MM.1S (cell line): ENCODE data around the gene VSIR.

Source experiments
- DNase-seq: peaks from one replicate; pipeline ENCODE4 v3.0.0-alpha.2; 2015
- H2AFZ ChIP-seq: fragments of 300-600 bp; sonication (generic); 2 replicates; pipeline ENCODE4 v1.6.0; 2016; ENCODE audit warnings: antibody characterized with exemption, low read length
- H3F3A ChIP-seq: fragments of 300-600 bp; sonication (generic); 2 replicates; pipeline ENCODE4 v1.6.1; 2016; ENCODE audit warnings: mild to moderate bottlenecking, antibody characterized with exemption, low read length, moderate library complexity, mixed read lengths; ENCODE audit not compliant: insufficient read depth
- H3K27ac ChIP-seq: fragments of 300-600 bp; sonication (generic); 2 replicates; pipeline ENCODE4 v1.5.1; 2016; ENCODE audit warnings: mild to moderate bottlenecking, low read length
- H3K27me3 ChIP-seq: fragments of 300-600 bp; sonication (generic); replicated peaks from 2 replicates; pipeline ENCODE4 v1.6.0; 2016; ENCODE audit warnings: low read length; ENCODE audit not compliant: insufficient read depth
- H3K36me3 ChIP-seq: fragments of 300-600 bp; sonication (generic); replicated peaks from 2 replicates; pipeline ENCODE4 v1.6.1; 2016; ENCODE audit warnings: mild to moderate bottlenecking, low read length, mixed read lengths; ENCODE audit not compliant: insufficient read depth
- H3K4me1 ChIP-seq: fragments of 300-600 bp; sonication (generic); 2 replicates; pipeline ENCODE4 v1.6.1; 2016; ENCODE audit warnings: low read length, mixed read lengths
- H3K4me2 ChIP-seq: fragments of 300-600 bp; sonication (generic); 2 replicates; pipeline ENCODE4 v1.6.0; 2016; ENCODE audit warnings: low read depth, low read length
- H3K4me3 ChIP-seq: fragments of 300-600 bp; sonication (generic); 2 replicates; pipeline ENCODE4 v1.5.1; 2016; ENCODE audit warnings: low read length, mixed read lengths
- H3K79me2 ChIP-seq: fragments of 300-600 bp; sonication (generic); 2 replicates; pipeline ENCODE4 v1.6.1; 2016; ENCODE audit warnings: mixed run types, low read length, mixed read lengths
- H3K9ac ChIP-seq: fragments of 300-600 bp; sonication (generic); 2 replicates; pipeline ENCODE4 v1.6.1; 2016; ENCODE audit warnings: low read length, mixed read lengths
- H3K9me2 ChIP-seq: fragments of 300-600 bp; sonication (generic); replicated peaks from 2 replicates; pipeline ENCODE4 v1.6.1; 2016; ENCODE audit warnings: mild to moderate bottlenecking, low read length, mixed read lengths; ENCODE audit not compliant: insufficient read depth
- H3K9me3 ChIP-seq: fragments of 300-600 bp; sonication (generic); replicated peaks from 2 replicates; pipeline ENCODE4 v1.6.1; 2016; ENCODE audit warnings: mild to moderate bottlenecking, low read length, mixed read lengths; ENCODE audit not compliant: insufficient read depth
- H4K20me1 ChIP-seq: fragments of 300-600 bp; sonication (generic); 2 replicates; pipeline ENCODE4 v1.6.1; 2016; ENCODE audit warnings: mild to moderate bottlenecking, low read length, moderate library complexity, mixed read lengths; ENCODE audit not compliant: insufficient read depth
- EZH2 ChIP-seq: fragments of 300-600 bp; sonication (generic); optimal IDR thresholded peaks from 2 replicates; pipeline ENCODE3; 2017; ENCODE audit warnings: low read depth, mild to moderate bottlenecking, antibody characterized with exemption, low read length, mixed read lengths
- EZH2phosphoT487 ChIP-seq: fragments of 300-600 bp; sonication (generic); IDR thresholded peaks from 2 replicates; pipeline ENCODE4 v1.6.1; 2018; ENCODE audit warnings: antibody characterized with exemption, low read length
- TF ChIP-seq, protein P1 (sequence below): fragments of 300-600 bp; sonication (generic); IDR thresholded peaks from 2 replicates; pipeline ENCODE4 v1.5.1; 2016; ENCODE audit warnings: antibody characterized with exemption, low read length, mixed read lengths

Gene VSIR

GRCh38 chr10:71714031-71714410 lies 59.3 kb downstream of the VSIR start:
- H2AFZ ChIP-seq: no peak overlapping the region
- no peak for DNase-seq
- no peak overlapping the region for H3K4me2 ChIP-seq

DNA sequence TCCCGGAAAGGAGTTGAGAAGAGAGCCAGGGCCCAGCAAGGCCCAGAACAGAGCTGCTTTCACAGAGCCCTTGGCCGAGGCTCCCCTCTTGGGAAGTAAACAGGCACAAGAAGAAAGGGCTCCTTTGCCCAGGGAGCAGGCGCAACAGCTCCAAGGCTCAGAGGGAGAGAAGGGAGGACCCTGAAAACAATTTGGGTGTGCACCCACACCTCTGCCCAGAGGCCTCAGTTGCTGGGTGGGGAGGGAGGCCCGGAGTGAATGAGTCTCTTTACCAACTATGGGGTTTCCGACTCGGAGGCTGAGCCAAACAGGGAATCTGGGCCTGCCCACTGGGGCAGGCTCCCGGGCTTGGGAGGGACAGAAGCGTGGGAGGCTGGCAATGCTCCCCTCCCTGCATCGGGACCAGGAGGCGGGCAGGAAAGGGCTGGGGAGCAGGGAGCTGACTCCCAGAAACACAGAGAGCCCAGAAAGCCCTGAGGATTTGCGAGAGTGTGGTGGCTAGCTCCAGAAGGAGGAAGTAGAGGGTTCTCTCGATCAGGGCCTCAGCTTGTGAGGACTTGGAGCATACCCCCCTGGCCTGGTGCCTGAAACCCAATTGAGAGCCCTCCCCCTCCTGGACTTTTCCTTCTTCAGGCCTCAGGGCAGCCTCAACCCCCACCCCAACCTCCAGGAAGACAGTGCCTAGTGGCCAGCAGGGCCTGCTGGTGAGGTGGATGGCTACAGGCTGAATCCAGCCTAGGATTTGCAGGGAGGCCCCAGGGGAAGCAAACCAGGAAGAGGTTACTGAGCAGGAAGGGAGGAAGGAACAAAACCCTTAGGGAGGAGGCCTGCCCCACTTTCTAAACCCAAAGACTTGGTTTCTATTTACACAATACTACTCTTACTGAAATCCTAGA lies 59.9 kb downstream of the VSIR start:
- H2AFZ ChIP-seq: no peak overlapping the region
- TF ChIP-seq, protein P1, sequence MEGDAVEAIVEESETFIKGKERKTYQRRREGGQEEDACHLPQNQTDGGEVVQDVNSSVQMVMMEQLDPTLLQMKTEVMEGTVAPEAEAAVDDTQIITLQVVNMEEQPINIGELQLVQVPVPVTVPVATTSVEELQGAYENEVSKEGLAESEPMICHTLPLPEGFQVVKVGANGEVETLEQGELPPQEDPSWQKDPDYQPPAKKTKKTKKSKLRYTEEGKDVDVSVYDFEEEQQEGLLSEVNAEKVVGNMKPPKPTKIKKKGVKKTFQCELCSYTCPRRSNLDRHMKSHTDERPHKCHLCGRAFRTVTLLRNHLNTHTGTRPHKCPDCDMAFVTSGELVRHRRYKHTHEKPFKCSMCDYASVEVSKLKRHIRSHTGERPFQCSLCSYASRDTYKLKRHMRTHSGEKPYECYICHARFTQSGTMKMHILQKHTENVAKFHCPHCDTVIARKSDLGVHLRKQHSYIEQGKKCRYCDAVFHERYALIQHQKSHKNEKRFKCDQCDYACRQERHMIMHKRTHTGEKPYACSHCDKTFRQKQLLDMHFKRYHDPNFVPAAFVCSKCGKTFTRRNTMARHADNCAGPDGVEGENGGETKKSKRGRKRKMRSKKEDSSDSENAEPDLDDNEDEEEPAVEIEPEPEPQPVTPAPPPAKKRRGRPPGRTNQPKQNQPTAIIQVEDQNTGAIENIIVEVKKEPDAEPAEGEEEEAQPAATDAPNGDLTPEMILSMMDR: no peak
- TF ChIP-seq EZH2phosphoT487: no peak
- TF ChIP-seq EZH2: no peak
- H3F3A ChIP-seq: no peaks in the 10 kb centered on the region
- H3K36me3 ChIP-seq: no peaks in the 10 kb centered on the region
- no peak overlapping the region for H3K4me3 ChIP-seq
- H3K9me3 ChIP-seq: no peaks in the 10 kb centered on the region
- H3K4me1 ChIP-seq: 0 out of 2 replicates have a peak, but pooled peaks cover 7% of the 10 kb centered on the region
- peaks cover 5% of the 10 kb centered on the region for H3K27me3 ChIP-seq
- no peak overlapping the region for H3K9ac ChIP-seq
- no peak for DNase-seq
- H3K4me2 ChIP-seq: no peak overlapping the region
- no peak overlapping the region for H3K27ac ChIP-seq
- no peaks in the 10 kb centered on the region for H4K20me1 ChIP-seq
- H3K9me2 ChIP-seq: no peaks in the 10 kb centered on the region
- H3K79me2 ChIP-seq: no peaks in the 10 kb centered on the region

More at GRCh38 chr10:71714031-71714410, 59.3 kb downstream of the VSIR start:
- Histone ChIP-seq H3K79me2 (no peaks in the 10 kb centered on the region), H3K9me2 (no peaks in the 10 kb centered on the region), H3K4me1 (0 out of 2 replicates have a peak, but pooled peaks cover 7% of the 10 kb centered on the region), H3K9ac (no peak overlapping the region), H3F3A (no peaks in the 10 kb centered on the region), H3K36me3 (no peaks in the 10 kb centered on the region), H3K27me3 (no peaks in the 10 kb centered on the region), H3K9me3 (no peaks in the 10 kb centered on the region), H4K20me1 (no peaks in the 10 kb centered on the region), H3K4me3 (no peak overlapping the region), H3K27ac (no peak overlapping the region)
- TF ChIP-seq, protein P1: no peak
- TF ChIP-seq EZH2 (no peak), EZH2phosphoT487 (no peak)

GRCh38 chr10:71712572-71713134 lies 60.7 kb downstream of the VSIR start:
- Histone ChIP-seq H3K4me3 (no peak overlapping the region), H3F3A (no peaks in the 10 kb centered on the region), H2AFZ (no peak overlapping the region), H4K20me1 (no peaks in the 10 kb centered on the region), H3K36me3 (no peaks in the 10 kb centered on the region), H3K27ac (no peak overlapping the region), H3K9me2 (no peaks in the 10 kb centered on the region), H3K4me1 (0 out of 2 replicates have a peak, but pooled peaks cover 7% of the 10 kb centered on the region), H3K9me3 (no peaks in the 10 kb centered on the region), H3K4me2 (no peak overlapping the region), H3K27me3 (peaks cover 5% of the 10 kb centered on the region), H3K79me2 (no peaks in the 10 kb centered on the region), H3K9ac (no peak overlapping the region)
- TF ChIP-seq EZH2phosphoT487 (no peak), EZH2 (no peak)
- TF ChIP-seq, protein P1: no peak
- DNase-seq: no peak
